GM18498 (cell line): Measurements from ENCODE around the gene PIK3CB.
"Not testable (repeated sequence)": the region's sequence is repeated elsewhere in the genome, so short reads cannot be mapped to it uniquely, and the experiment has no call there.

ENCODE experiments used
- ATAC-seq: cut with Tn5 transposase; IDR thresholded peaks from one replicate; pipeline ENCODE4 v1.9.1; 2021; ENCODE audit warnings: mild to moderate bottlenecking, moderate library complexity; ENCODE audit not compliant: unreplicated experiment

The PIK3CB gene

GRCh38 chr3:138629526-138629925, 205.2 kb downstream of the PIK3CB start:
- no peak for ATAC-seq

- no peak for ATAC-seq
Observed at GRCh38 chr3:138625707-138626365, 208.9 kb downstream of the PIK3CB start.

DNA sequence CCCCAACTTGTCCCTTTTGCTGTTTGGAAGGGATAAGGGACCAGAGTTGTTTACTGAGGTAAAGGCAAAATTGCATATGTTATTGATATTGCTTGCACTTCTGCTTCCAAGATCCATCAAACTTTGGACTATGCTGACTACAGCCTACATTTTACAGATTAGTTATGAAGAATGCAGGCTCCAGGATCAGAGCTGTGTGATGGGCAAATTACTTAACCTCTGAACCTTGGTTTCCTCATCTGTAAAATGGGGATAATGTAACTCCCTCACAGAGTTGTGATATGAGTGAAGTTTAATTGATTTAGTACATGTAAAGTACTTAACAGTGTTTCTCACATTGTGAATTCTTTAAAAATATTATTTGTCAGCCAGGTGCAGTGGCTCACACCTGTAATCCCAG, 210.2 kb downstream of the PIK3CB start:
- ATAC-seq: no peak

- no peak for ATAC-seq
Observed at GRCh38 chr3:138620431-138620830, 214.3 kb downstream of the PIK3CB start.

DNA sequence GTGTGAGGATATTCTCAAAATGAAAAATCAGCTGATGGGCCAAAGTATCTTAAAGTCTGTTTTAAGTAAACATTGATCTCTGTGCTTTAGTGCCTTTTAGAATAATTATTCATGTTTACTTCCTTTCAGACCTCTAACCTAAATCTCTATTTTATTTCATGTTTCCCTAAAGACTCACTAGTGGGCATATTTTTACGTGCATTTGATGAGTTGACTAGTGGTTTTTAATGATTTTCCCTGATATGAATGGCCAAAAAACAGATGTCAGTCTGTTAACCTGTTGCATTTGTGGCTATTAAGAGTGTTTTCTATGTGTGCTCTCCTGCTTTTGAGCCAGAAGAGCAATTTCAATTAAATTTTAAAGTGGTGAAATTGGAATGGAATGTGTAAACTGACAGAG, 219.3 kb downstream of the PIK3CB start:
- no peak for ATAC-seq

DNA sequence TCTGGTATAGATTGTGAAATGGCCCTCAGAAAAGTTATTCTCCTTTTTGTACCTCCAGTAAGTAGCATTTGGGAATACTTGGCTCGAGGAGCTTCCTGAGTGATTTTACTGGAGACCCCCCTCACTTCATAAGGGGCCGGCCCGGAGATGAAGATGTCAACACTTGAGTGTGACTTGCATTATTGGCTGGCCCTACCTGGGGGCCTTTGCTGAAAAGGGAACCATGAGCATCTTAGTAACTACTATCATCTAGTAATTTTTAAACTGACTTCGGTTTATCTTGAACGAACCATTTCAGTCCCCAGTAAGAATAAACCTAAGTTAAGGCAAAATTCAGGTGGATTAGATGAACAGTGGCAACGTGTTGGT, 224.8 kb downstream of the PIK3CB start:
- no peak for ATAC-seq

DNA sequence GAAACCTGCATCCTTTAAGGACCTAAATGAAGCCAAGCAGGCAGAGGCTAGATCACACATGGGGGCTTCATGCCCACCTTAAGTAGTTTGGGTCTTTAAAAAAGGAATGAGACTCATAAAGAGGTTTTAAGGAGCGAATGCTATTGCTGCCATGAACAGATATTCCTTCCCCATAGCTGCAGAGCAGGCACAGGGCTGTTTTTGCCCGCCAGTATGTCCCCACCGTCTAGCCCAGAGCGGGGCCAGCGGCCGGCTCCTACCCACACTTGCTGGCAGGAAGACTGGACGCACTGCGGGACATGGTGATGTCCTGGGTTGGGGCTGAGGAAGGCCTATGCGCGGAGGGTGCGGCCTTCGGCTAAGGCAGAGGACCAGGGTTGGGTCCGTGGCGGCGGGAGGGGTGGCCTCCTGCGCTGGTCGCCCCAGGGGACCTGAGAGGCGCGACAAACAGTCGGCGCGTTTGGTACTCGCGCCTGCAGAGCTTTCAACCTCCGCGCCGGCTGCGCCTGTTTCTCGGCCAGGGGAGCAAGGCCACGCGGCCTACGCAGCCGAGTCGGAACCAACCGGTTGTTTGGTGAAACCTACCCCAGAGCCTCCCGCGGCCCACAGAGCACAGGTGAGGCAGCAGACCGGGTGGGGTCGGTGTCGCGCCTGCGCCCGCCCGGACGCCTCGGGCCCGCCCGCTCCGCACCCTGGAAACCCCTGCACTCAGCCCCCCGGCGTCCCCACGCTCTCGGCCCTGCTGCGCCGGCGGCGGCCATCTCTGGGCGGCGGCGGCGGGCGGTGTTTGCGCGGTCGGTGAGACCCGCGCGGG, 226.2 kb downstream of the PIK3CB start, which contains the start of gene FAIM:
Gene FAIM (plus strand): TSS at position 450 of the 814 bp plus-strand sequence. CDS start 10,956 bp downstream, outside the sequence.
- ATAC-seq: peak; percentile 75

GRCh38 chr3:138604106-138604595, 230.6 kb downstream of the PIK3CB start:
- ATAC-seq: not testable (repeated sequence)
